ENCODE results near the gene SOCS1. TPM values are rescaled to one million over a fixed set of nuclear protein-coding genes. Genes with fewer than 3 reads are reported as not detected.

SOCS1 gene
- total and polyA plus RNA-seq, 9 of the 15 experiments (the other 6 are each of a cell fraction or from before 2014, with no cell fraction given), result 0.04 to 7.5 (median 2.3) TPM

GRCh38 chr16:11258553-11259492, 2.8 kb upstream of the SOCS1 start:
- CTCF ChIA-PET (ENCODE audit: low intra/inter-chr PET ratio), result interaction anchor here (5.2 kb wide), 1 partner anchor 288 kb away, joined by 58 read pairs; no protein-coding TSS in a partner anchor
- Histone ChIP-seq H3K9ac (ENCODE audit: insufficient read depth in 1 of 2, low read depth in 2 of 2, low read length in 2 of 2) (peak overlapping the region in 1 of 2 experiments; percentile 44; a peak in 1 of 4 replicates), H3K4me3 (no peak overlapping the region), H3K9me1 (ENCODE audit: control insufficient read depth, insufficient read depth, low read length) (no peaks in the 10 kb centered on the region), H3K27ac (ENCODE audit: extremely low read depth, low read depth, low read length) (no peak overlapping the region), H4K20me1 (replicated peaks; ENCODE audit: control insufficient read depth, insufficient read depth, low read length) (peaks cover 11% of the 10 kb centered on the region; the same call in 1 of the 2 replicates), H3K4me1 (replicated peaks in 1 of 2; ENCODE audit: control insufficient read depth in 2 of 2, insufficient read depth in 2 of 2, low read length in 2 of 2) (peaks cover 18 to 35% of the 10 kb centered on the region in 2 experiments; a peak in 4 of 5 replicates), H3K36me3 (ENCODE audit: control insufficient read depth, insufficient read depth, low read length) (peaks cover 3% of the 10 kb centered on the region; the same call in 1 of the 3 replicates), H3K4me2 (ENCODE audit: insufficient read depth, low read length) (peak overlapping the region; percentile 29), H2AFZ (ENCODE audit: low read depth, low read length) (no peak overlapping the region), H3K79me2 (ENCODE audit: control insufficient read depth, insufficient read depth, low read length) (peaks cover 18% of the 10 kb centered on the region), H3K9me3 (replicated peaks; ENCODE audit: control insufficient read depth, insufficient read depth, low read depth, low read length) (no peaks in the 10 kb centered on the region), H3K27me3 (ENCODE audit: control insufficient read depth in 2 of 2, insufficient read depth in 2 of 2, low read length in 2 of 2) (peaks cover 0 to 15% of the 10 kb centered on the region in 2 experiments; a peak in 1 of 5 replicates)
- no TSS peak for BruUV-seq (replicated peaks)
- intact Hi-C loops (cut with micrococcal nuclease), result loop anchor here (10.0 kb wide), 2 partner anchors 54 to 124 kb away; no protein-coding TSS in a partner anchor
- 40% methylated on average over 15 of the region's 15 CpGs for WGBS (ENCODE audit: insufficient coverage, low coverage, missing lambda C conversion rate)
- POLR2A ChIA-PET, result interaction anchor here (0.7 to 0.9 kb wide), 2 partner anchors 8 to 210 kb away, joined by 3 to 5 read pairs; no protein-coding TSS in a partner anchor
- FAIRE-seq (no peak), ATAC-seq (no peak), DNase-seq (ENCODE audit: extremely low read depth in 1 of 4, low spot score in 3 of 4) (no peak)
- in situ Hi-C loops (cut with MboI), result no loop called here
- 0 out of 2 replicates have a peak, but pooled peaks have one; percentile 17 for TF ChIP-seq MYC (IDR thresholded peaks at IDR 0.05; ENCODE audit: low read depth, low read length)
- no peak for TF ChIP-seq MYC (CRISPR knock-in tag; IDR thresholded peaks at IDR 0.05; ENCODE audit: borderline replicate concordance, low read depth)
- peak; percentile 87 for TF ChIP-seq ZNF121 (CRISPR knock-in tag; conservative IDR thresholded peaks at IDR 0.05)
- no peak for TF ChIP-seq TAF15 (IDR thresholded peaks at IDR 0.05; ENCODE audit: low read depth, low read length)
- no peak for TF ChIP-seq ZNF511 (CRISPR knock-in tag; IDR thresholded peaks at IDR 0.05)
- no peak for TF ChIP-seq MTA1 (IDR thresholded peaks at IDR 0.05; ENCODE audit: borderline replicate concordance)
- TF ChIP-seq MCM7 (IDR thresholded peaks at IDR 0.05), result no peak
- TF ChIP-seq ETS2 (tag; IDR thresholded peaks at IDR 0.05; ENCODE audit: borderline replicate concordance, poor library complexity, severe bottlenecking), result no peak
- no peak for TF ChIP-seq ZNF146 (CRISPR knock-in tag; IDR thresholded peaks at IDR 0.05; ENCODE audit: unreplicated experiment)
- no peak for TF ChIP-seq SMAD1 (IDR thresholded peaks at IDR 0.05; ENCODE audit: low read depth, low read length, partially characterized antibody)
- TF ChIP-seq ARHGAP35 (IDR thresholded peaks at IDR 0.05; ENCODE audit: partially characterized antibody), result no peak
- no peak for TF ChIP-seq NUFIP1 (IDR thresholded peaks at IDR 0.05; ENCODE audit: partially characterized antibody)
- no peak for TF ChIP-seq BCLAF1 (IDR thresholded peaks at IDR 0.05; ENCODE audit: borderline replicate concordance in 1 of 2, control insufficient read depth in 1 of 2, low read depth in 2 of 2, low read length in 1 of 2)
- TF ChIP-seq ZNF584 (CRISPR knock-in tag; IDR thresholded peaks at IDR 0.05; ENCODE audit: low read depth), result no peak
- TF ChIP-seq, protein P1, sequence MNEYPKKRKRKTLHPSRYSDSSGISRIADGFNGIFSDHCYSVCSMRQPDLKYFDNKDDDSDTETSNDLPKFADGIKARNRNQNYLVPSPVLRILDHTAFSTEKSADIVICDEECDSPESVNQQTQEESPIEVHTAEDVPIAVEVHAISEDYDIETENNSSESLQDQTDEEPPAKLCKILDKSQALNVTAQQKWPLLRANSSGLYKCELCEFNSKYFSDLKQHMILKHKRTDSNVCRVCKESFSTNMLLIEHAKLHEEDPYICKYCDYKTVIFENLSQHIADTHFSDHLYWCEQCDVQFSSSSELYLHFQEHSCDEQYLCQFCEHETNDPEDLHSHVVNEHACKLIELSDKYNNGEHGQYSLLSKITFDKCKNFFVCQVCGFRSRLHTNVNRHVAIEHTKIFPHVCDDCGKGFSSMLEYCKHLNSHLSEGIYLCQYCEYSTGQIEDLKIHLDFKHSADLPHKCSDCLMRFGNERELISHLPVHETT (CRISPR knock-in tag; conservative IDR thresholded peaks at IDR 0.05 in 1 of 2, IDR thresholded peaks at IDR 0.05 in 1 of 2), result no peak

Data from K562 (cell line).